NB4 (cell line): ENCODE measurements around the gene TGFBR2.

Experiments
- CTCF ChIP-seq: IDR thresholded peaks from one replicate; pipeline ENCODE4 v1.5.1; 2012; ENCODE audit warnings: low read depth, low read length
- MAX ChIP-seq: IDR thresholded peaks from 2 replicates; pipeline ENCODE4 v1.6.1; 2011; ENCODE audit warnings: low read depth, low read length
- MYC ChIP-seq: IDR thresholded peaks from 2 replicates; pipeline ENCODE4 v1.6.1; 2011; ENCODE audit warnings: low read depth, low read length
- POLR2A ChIP-seq: IDR thresholded peaks from 2 replicates; pipeline ENCODE4 v1.6.1; 2011; ENCODE audit warnings: mild to moderate bottlenecking; ENCODE audit not compliant: insufficient read length; ENCODE audit errors: extremely low read depth

GRCh38 chr3:30628901-30629590, 22.6 kb downstream of the TGFBR2 start:
- TF ChIP-seq POLR2A, result no peak
- TF ChIP-seq MYC, result no peak
- peak; percentile 36 for TF ChIP-seq CTCF
- TF ChIP-seq MAX, result no peak
